ENCODE results near the gene C19orf73.
"Not testable (repeated sequence)": the region's sequence is repeated elsewhere in the genome, so short reads cannot be mapped to it uniquely, and the experiment has no call there.

Gene C19orf73

GRCh38 chr19:49121841-49122240 lies 2.9 kb upstream of the C19orf73 start:
- DNase-seq (ENCODE audit: low spot score) = not testable (repeated sequence)

- DNase-seq (ENCODE audit: low spot score) = no peak
Observed at GRCh38 chr19:49120868-49121267, 1.9 kb upstream of the C19orf73 start.

- DNase-seq (ENCODE audit: low spot score) = no peak
Observed at GRCh38 chr19:49120325-49120683, 1.4 kb upstream of the C19orf73 start.

GRCh38 chr19:49119411-49120324 lies 725 bp upstream of the C19orf73 start, which contains the start of gene PPFIA3:
Gene PPFIA3, plus strand, starts transcription at chr19:49119544. Its CDS starts 8,330 bp downstream, at chr19:49127874.
- DNase-seq (ENCODE audit: low spot score) = no peak

- DNase-seq (ENCODE audit: low spot score) = no peak
Observed at GRCh38 chr19:49117677-49118564, 1.0 kb downstream of the C19orf73 start.

- no peak for DNase-seq (ENCODE audit: low spot score)
Observed at GRCh38 chr19:49116544-49116943, 2.4 kb downstream of the C19orf73 start.

GRCh38 chr19:49114630-49115363 lies 4.1 kb downstream of the C19orf73 start:
- no peak for DNase-seq (ENCODE audit: low spot score)

- DNase-seq (ENCODE audit: low spot score) = peak; percentile 85
Observed at GRCh38 chr19:49113762-49114629, 4.9 kb downstream of the C19orf73 start, which contains the start of gene LIN7B. Gene LIN7B, plus strand, starts transcription at chr19:49114370. Its CDS starts 35 bp downstream, at chr19:49114405.

GRCh38 chr19:49111218-49111998 lies 7.5 kb downstream of the C19orf73 start:
- no peak for DNase-seq (ENCODE audit: low spot score)

- DNase-seq (ENCODE audit: low spot score) = no peak
Observed at GRCh38 chr19:49110567-49110966, 8.4 kb downstream of the C19orf73 start.

- no peak for DNase-seq (ENCODE audit: low spot score)
Observed at GRCh38 chr19:49109569-49110233, 9.2 kb downstream of the C19orf73 start.

GRCh38 chr19:49109051-49109450 lies 9.9 kb downstream of the C19orf73 start:
- no peak for DNase-seq (ENCODE audit: low spot score)

GRCh38 chr19:49107625-49108459 lies 11.1 kb downstream of the C19orf73 start:
- DNase-seq (ENCODE audit: low spot score) = no peak

- peak; percentile 74 for DNase-seq (ENCODE audit: low spot score)
Observed at GRCh38 chr19:49106648-49107135, 12.3 kb downstream of the C19orf73 start.

- DNase-seq (ENCODE audit: low spot score) = no peak
Observed at GRCh38 chr19:49104229-49104864, 14.6 kb downstream of the C19orf73 start.

GRCh38 chr19:49103331-49104085 lies 15.4 kb downstream of the C19orf73 start:
- no peak for DNase-seq (ENCODE audit: low spot score)

GRCh38 chr19:49102303-49102702 lies 16.6 kb downstream of the C19orf73 start:
- no peak for DNase-seq (ENCODE audit: low spot score)

All from hematopoietic multipotent progenitor cell treated with erythropoietin and hydrocortisone succinate and interleukin-3 and kit ligand, for 17 days (in vitro differentiated cells).